IPS-15b (cell line): ENCODE data around the gene TRIP13.

Experiments used
- H3K27me3 ChIP-seq: one replicate; pipeline ENCODE4 v1.6.1; 2013; ENCODE audit warnings: low read length; ENCODE audit not compliant: control insufficient read depth, insufficient read depth
- H3K36me3 ChIP-seq: one replicate; pipeline ENCODE4 v1.6.1; 2013; ENCODE audit warnings: low read length; ENCODE audit not compliant: control insufficient read depth, insufficient read depth
- H3K4me1 ChIP-seq: one replicate; pipeline ENCODE4 v1.6.1; 2013; ENCODE audit warnings: mild to moderate bottlenecking, low read length; ENCODE audit not compliant: control insufficient read depth, insufficient read depth
- H3K4me3 ChIP-seq: one replicate; pipeline ENCODE4 v1.5.1; 2013; ENCODE audit warnings: low read depth, low read length
- H3K9ac ChIP-seq: one replicate; pipeline ENCODE4 v1.6.1; 2013; ENCODE audit warnings: low read depth, mild to moderate bottlenecking, low read length
- H3K9me3 ChIP-seq: one replicate; pipeline ENCODE4 v1.6.1; 2013; ENCODE audit warnings: mild to moderate bottlenecking, low read length; ENCODE audit not compliant: control insufficient read depth, insufficient read depth

The TRIP13 gene

GRCh38 chr5:858726-859125 is 34.0 kb upstream of the TRIP13 start:
- Histone ChIP-seq H3K9ac (no peak overlapping the region), H3K4me3 (no peak overlapping the region), H3K36me3 (peaks cover 24% of the 10 kb centered on the region), H3K27me3 (no peaks in the 10 kb centered on the region), H3K4me1 (no peaks in the 10 kb centered on the region), H3K9me3 (no peaks in the 10 kb centered on the region)

- no peak overlapping the region for H3K4me3 ChIP-seq
- no peaks in the 10 kb centered on the region for H3K4me1 ChIP-seq
- no peak overlapping the region for H3K9ac ChIP-seq
- no peaks in the 10 kb centered on the region for H3K9me3 ChIP-seq
- H3K36me3 ChIP-seq = peaks cover 29% of the 10 kb centered on the region
- no peaks in the 10 kb centered on the region for H3K27me3 ChIP-seq
Measured at GRCh38 chr5:859391-859790, 33.3 kb upstream of the TRIP13 start.

- peaks cover 33% of the 10 kb centered on the region for H3K36me3 ChIP-seq
- H3K27me3 ChIP-seq = no peaks in the 10 kb centered on the region
- no peak overlapping the region for H3K9ac ChIP-seq
- H3K9me3 ChIP-seq = no peaks in the 10 kb centered on the region
- H3K4me1 ChIP-seq = no peaks in the 10 kb centered on the region
- no peak overlapping the region for H3K4me3 ChIP-seq
Measured at GRCh38 chr5:859798-860296, 32.8 kb upstream of the TRIP13 start.

- H3K36me3 ChIP-seq = peaks cover 41% of the 10 kb centered on the region
- H3K4me3 ChIP-seq = no peak overlapping the region
- H3K9me3 ChIP-seq = no peaks in the 10 kb centered on the region
- no peaks in the 10 kb centered on the region for H3K27me3 ChIP-seq
- no peak overlapping the region for H3K9ac ChIP-seq
- no peaks in the 10 kb centered on the region for H3K4me1 ChIP-seq
Measured at GRCh38 chr5:860506-861150, 32.1 kb upstream of the TRIP13 start.

GRCh38 chr5:861442-862366 is 31.0 kb upstream of the TRIP13 start:
- no peaks in the 10 kb centered on the region for H3K27me3 ChIP-seq
- no peaks in the 10 kb centered on the region for H3K9me3 ChIP-seq
- H3K9ac ChIP-seq = no peak overlapping the region
- H3K36me3 ChIP-seq = peaks cover 49% of the 10 kb centered on the region
- no peak overlapping the region for H3K4me3 ChIP-seq
- H3K4me1 ChIP-seq = no peaks in the 10 kb centered on the region

- Histone ChIP-seq H3K36me3 (peaks cover 56% of the 10 kb centered on the region), H3K4me3 (no peak overlapping the region)
Measured at GRCh38 chr5:862367-863243, 30.1 kb upstream of the TRIP13 start.

GRCh38 chr5:863244-863805 is 29.4 kb upstream of the TRIP13 start:
- Histone ChIP-seq H3K9ac (no peak overlapping the region), H3K4me1 (no peaks in the 10 kb centered on the region), H3K4me3 (no peak overlapping the region), H3K36me3 (peaks cover 63% of the 10 kb centered on the region), H3K9me3 (no peaks in the 10 kb centered on the region), H3K27me3 (no peaks in the 10 kb centered on the region)

More at GRCh38 chr5:862367-863243, 30.1 kb upstream of the TRIP13 start:
- no peaks in the 10 kb centered on the region for H3K9me3 ChIP-seq
- H3K9ac ChIP-seq = no peak overlapping the region
- no peaks in the 10 kb centered on the region for H3K4me1 ChIP-seq
- H3K27me3 ChIP-seq = no peaks in the 10 kb centered on the region

GRCh38 chr5:864492-865167 is 28.1 kb upstream of the TRIP13 start:
- Histone ChIP-seq H3K36me3 (peaks cover 75% of the 10 kb centered on the region), H3K9ac (no peak overlapping the region), H3K27me3 (no peaks in the 10 kb centered on the region), H3K4me1 (no peaks in the 10 kb centered on the region), H3K4me3 (no peak overlapping the region), H3K9me3 (no peaks in the 10 kb centered on the region)

- Histone ChIP-seq H3K4me3 (no peak overlapping the region), H3K9me3 (no peaks in the 10 kb centered on the region), H3K9ac (no peak overlapping the region), H3K36me3 (peaks cover 80% of the 10 kb centered on the region), H3K27me3 (no peaks in the 10 kb centered on the region), H3K4me1 (no peaks in the 10 kb centered on the region)
Measured at GRCh38 chr5:865168-865521, 27.5 kb upstream of the TRIP13 start.

GRCh38 chr5:865771-866170 is 26.9 kb upstream of the TRIP13 start:
- H3K4me1 ChIP-seq = no peaks in the 10 kb centered on the region
- H3K9me3 ChIP-seq = no peaks in the 10 kb centered on the region
- peaks cover 82% of the 10 kb centered on the region for H3K36me3 ChIP-seq
- no peaks in the 10 kb centered on the region for H3K27me3 ChIP-seq
- no peak overlapping the region for H3K4me3 ChIP-seq
- H3K9ac ChIP-seq = no peak overlapping the region
